ENCODE data around the gene PTPRT. TPM values are rescaled to one million over a fixed set of nuclear protein-coding genes. Genes with fewer than 3 reads are reported as not detected.

The PTPRT gene
- polyA plus RNA-seq, 1 of the 3 experiments (the other 2 are of a cell fraction) = not detected

- WGBS (ENCODE audit: low lambda C conversion rate) = 3% methylated on average over 2 of the region's 2 CpGs
- Histone ChIP-seq H3K9me3 (no peaks in the 10 kb centered on the region), H3K9me2 (no peaks in the 10 kb centered on the region), H3K27ac (ENCODE audit: low read depth in 2 of 2, low read length in 1 of 2) (no peak overlapping the region), H3K9ac (no peak overlapping the region), H3K4me2 (no peak overlapping the region), H4K20me1 (ENCODE audit: insufficient read depth) (no peaks in the 10 kb centered on the region), H3K36me3 (replicated peaks in 1 of 2; ENCODE audit: control insufficient read depth in 1 of 2, insufficient read depth in 2 of 2, low read length in 1 of 2) (no peaks in the 10 kb centered on the region), H3K4me3 (ENCODE audit: low read depth in 2 of 2, low read length in 1 of 2) (no peak overlapping the region), H3F3A (replicated peaks; ENCODE audit: insufficient read depth) (no peaks in the 10 kb centered on the region), H3K27me3 (ENCODE audit: insufficient read depth) (no peaks in the 10 kb centered on the region), H3K4me1 (ENCODE audit: control insufficient read depth in 1 of 2, insufficient read depth in 2 of 2, low read depth in 1 of 2, low read length in 1 of 2) (no peaks in the 10 kb centered on the region), H3K79me2 (ENCODE audit: insufficient read depth) (no peaks in the 10 kb centered on the region), H2AFZ (ENCODE audit: low read depth) (no peak overlapping the region)
- DNase-seq = no peak
- POLR2A ChIA-PET = no interaction called here
- TF ChIP-seq CHD2 (IDR thresholded peaks at IDR 0.05; ENCODE audit: low read length, partially characterized antibody) (no peak), NRF1 (IDR thresholded peaks at IDR 0.05; ENCODE audit: low read depth, low read length) (no peak), USF2 (IDR thresholded peaks at IDR 0.05; ENCODE audit: borderline replicate concordance, low read depth, low read length) (no peak), TEAD4 (IDR thresholded peaks at IDR 0.05; ENCODE audit: borderline replicate concordance, insufficient read depth) (no peak), EP300 (IDR thresholded peaks at IDR 0.05; ENCODE audit: borderline replicate concordance in 1 of 2, low read depth in 1 of 2, low read length in 1 of 2) (no peak), YY1 (IDR thresholded peaks at IDR 0.05; ENCODE audit: low read depth) (no peak), MAX (IDR thresholded peaks at IDR 0.05; ENCODE audit: low read depth) (no peak), GATA2 (CRISPR knock-in tag; IDR thresholded peaks at IDR 0.05) (no peak), TAF1 (IDR thresholded peaks at IDR 0.05; ENCODE audit: borderline replicate concordance, low read depth, low read length) (no peak), MXI1 (IDR thresholded peaks at IDR 0.05; ENCODE audit: low read depth, low read length) (no peak), EZH2phosphoT487 (IDR thresholded peaks at IDR 0.05; ENCODE audit: borderline replicate concordance, low read depth) (no peak)
- CTCF ChIA-PET = no interaction called here
These were observed 399.6 kb downstream of the PTPRT start for GRCh38 chr20:42790111-42790510.

GRCh38 chr20:42788707-42789106, 401.0 kb downstream of the PTPRT start:
- POLR2A ChIA-PET = no interaction called here
- Histone ChIP-seq H4K20me1 (ENCODE audit: insufficient read depth) (no peaks in the 10 kb centered on the region), H3K27me3 (ENCODE audit: insufficient read depth) (no peaks in the 10 kb centered on the region), H2AFZ (ENCODE audit: low read depth) (no peak overlapping the region), H3K4me1 (ENCODE audit: control insufficient read depth in 1 of 2, insufficient read depth in 2 of 2, low read depth in 1 of 2, low read length in 1 of 2) (no peaks in the 10 kb centered on the region), H3K27ac (ENCODE audit: low read depth in 2 of 2, low read length in 1 of 2) (no peak overlapping the region), H3K9me3 (no peaks in the 10 kb centered on the region), H3K4me3 (ENCODE audit: low read depth in 2 of 2, low read length in 1 of 2) (no peak overlapping the region), H3K9ac (no peak overlapping the region), H3F3A (replicated peaks; ENCODE audit: insufficient read depth) (no peaks in the 10 kb centered on the region), H3K36me3 (replicated peaks in 1 of 2; ENCODE audit: control insufficient read depth in 1 of 2, insufficient read depth in 2 of 2, low read length in 1 of 2) (no peaks in the 10 kb centered on the region), H3K4me2 (no peak overlapping the region), H3K9me2 (no peaks in the 10 kb centered on the region), H3K79me2 (ENCODE audit: insufficient read depth) (no peaks in the 10 kb centered on the region)
- TF ChIP-seq USF2 (IDR thresholded peaks at IDR 0.05; ENCODE audit: borderline replicate concordance, low read depth, low read length) (no peak), NRF1 (IDR thresholded peaks at IDR 0.05; ENCODE audit: low read depth, low read length) (no peak), RXRA (IDR thresholded peaks at IDR 0.05; ENCODE audit: borderline replicate concordance, low read depth) (no peak), GABPA (IDR thresholded peaks at IDR 0.05; ENCODE audit: low read depth) (no peak), CTCF (IDR thresholded peaks at IDR 0.05) (no peak), MEF2A (IDR thresholded peaks at IDR 0.05; ENCODE audit: borderline replicate concordance, low read depth) (no peak), FOSL2 (IDR thresholded peaks at IDR 0.05; ENCODE audit: borderline replicate concordance, low read depth) (no peak), TEAD4 (IDR thresholded peaks at IDR 0.05; ENCODE audit: borderline replicate concordance, insufficient read depth) (no peak), EP300 (IDR thresholded peaks at IDR 0.05; ENCODE audit: borderline replicate concordance in 1 of 2, low read depth in 1 of 2, low read length in 1 of 2) (no peak), RCOR1 (IDR thresholded peaks at IDR 0.05; ENCODE audit: low read length) (no peak), PBX3 (IDR thresholded peaks at IDR 0.05) (no peak)
- WGBS (ENCODE audit: low lambda C conversion rate) = 24% methylated on average over 5 of the region's 5 CpGs
- no peak for DNase-seq
- CTCF ChIA-PET = no interaction called here

Measured in SK-N-SH (cell line).